HG02970 (cell line): Measurements from ENCODE around the gene LDB2.

Source experiments
- ATAC-seq: cut with Tn5 transposase; IDR thresholded peaks from one replicate; pipeline ENCODE4 v1.9.1; 2021; ENCODE audit warnings: mild to moderate bottlenecking, moderate library complexity, moderate number of reproducible peaks; ENCODE audit not compliant: unreplicated experiment, low FRiP score

Gene LDB2

DNA sequence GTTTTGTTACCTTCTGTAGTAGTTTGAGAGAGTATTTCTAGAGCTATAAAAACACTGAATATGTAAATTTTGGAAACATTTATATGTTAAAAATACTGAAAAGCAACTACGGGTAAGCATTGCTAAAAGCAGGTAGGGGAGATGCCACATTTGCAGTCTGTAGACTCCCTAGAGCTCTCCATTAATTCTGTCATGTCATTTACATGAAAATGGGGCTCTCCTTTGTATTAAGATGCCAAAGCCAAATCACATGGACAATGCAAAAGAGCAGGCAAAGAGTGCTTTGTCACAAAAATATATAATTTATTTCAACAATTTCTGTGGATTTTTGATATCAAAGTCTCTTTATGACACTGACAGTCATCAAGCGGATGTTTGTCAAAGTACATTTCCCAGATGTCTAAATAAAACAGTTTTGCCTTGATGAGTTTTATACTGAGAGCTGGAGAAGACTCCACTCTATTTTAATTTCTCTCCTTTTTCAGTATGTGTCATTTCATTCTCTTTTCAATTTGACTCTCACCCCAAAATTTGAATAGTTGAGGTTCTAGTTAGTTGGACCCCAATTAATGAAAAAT, 51.8 kb downstream of the LDB2 start:
- no peak for ATAC-seq

DNA sequence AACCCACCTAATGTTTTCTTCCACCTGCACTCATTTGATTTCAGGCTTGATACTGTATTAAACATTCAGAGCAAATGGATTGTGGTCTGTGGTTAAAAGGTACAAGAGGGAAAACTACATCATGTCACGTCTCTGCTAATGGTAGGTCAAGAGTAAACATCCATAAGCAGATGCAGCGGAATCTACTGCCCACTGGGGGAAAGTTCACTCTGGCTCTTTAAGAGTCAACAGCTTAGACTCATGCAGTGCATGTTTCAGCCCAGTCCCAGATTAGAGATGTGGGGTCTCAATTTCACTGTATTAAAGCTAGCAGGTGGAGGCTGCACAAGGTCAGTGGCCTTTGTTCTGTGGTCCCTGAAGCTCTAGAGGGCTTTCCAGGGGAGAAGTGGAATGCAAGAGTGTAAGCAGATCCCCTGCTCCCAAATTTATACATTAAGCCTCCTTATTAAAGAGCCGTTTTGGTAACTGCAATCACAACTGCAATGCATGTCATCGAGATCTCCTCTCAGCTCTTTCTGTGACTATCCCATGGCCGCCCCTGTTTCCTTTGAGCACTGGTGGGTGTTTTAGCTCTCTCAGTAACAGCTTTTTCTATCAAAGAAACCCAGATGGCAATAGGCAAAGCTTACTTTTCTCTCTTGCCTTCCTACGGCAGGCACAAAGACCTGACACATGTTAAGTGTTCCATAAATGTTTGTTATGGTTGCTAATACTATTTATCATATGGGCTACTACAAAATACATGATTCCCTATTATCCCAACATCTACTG, 53.4 kb downstream of the LDB2 start:
- no peak for ATAC-seq

DNA sequence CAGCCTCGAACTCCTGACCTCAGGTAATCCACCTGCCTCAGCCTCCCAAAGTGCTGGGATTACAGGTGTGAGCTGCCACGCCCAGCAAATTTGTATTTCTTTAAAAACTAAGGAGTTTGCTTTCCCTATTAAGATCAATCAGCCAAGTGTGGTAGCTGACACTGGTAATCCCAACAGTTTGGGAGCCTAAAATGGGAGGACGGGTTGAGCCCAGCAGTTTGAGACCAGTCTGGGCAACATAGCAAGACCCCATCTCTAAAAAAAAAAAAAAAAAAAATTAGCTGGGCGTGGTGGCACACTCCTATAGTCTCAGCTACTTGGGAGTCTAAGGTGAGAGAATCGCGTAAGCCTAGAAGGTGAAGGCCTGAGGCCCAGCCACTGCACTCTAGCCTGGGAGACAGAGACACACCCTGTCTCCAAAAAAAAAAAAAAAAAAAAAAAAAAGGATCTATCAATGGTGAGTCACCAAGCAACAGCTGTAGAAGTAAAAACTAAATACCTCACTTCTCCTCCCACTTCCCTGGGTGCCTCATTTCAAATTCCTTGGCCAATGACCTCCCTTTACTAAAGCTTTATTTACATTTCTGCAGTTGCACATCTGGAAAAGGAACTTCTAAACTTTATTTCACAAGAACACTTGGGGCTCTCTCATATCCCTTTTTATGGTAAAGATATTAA, 54.5 kb downstream of the LDB2 start:
- ATAC-seq = no peak

DNA sequence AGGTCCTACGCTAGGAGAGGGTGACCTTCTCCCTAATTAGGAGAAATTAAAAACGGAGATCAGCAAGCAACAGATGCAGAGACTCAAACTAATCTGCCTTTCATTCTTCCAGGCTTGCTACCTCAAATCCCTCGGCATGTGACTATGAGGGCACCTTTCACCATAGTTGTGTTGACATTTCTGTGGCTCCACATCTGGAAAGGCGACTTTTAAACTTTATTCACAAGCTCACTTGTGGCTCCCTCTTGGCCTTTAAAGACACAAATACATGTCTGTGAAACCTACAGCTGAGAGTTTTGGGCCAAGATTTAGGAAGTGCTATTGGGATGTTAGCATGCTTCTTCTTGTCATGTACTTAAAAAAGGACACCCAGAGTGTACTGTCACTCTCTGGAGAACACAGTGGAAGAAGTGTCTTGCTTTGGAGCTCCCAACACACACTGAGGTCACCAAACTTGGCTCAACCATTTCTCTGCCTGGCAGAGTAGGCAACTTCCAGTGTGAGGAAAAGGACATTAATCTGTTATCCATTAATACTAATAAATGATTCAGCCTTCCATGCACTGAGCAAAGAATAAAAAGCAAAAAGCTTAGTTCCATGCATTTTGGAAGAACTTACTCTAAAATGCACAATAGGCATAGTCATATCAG, 60.1 kb downstream of the LDB2 start:
- no peak for ATAC-seq

DNA sequence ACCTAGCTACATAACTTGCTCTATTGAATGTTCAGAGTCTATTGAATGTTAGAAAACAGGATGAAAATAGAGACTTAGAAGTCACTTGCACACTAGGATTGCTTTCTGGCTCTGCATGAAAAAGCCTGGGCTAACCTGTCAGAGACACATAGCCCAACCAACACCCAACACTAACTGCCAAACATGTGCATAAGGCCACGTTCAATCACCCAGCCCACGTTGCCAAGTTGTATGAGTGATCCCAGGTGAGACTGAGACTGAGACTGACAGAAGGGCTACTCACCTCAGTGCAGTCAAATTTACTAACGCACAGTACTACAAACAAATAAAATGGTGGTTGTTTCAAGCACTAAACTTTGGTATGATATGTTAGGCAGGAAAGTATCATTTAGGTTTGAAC, 61.0 kb downstream of the LDB2 start:
- no peak for ATAC-seq

DNA sequence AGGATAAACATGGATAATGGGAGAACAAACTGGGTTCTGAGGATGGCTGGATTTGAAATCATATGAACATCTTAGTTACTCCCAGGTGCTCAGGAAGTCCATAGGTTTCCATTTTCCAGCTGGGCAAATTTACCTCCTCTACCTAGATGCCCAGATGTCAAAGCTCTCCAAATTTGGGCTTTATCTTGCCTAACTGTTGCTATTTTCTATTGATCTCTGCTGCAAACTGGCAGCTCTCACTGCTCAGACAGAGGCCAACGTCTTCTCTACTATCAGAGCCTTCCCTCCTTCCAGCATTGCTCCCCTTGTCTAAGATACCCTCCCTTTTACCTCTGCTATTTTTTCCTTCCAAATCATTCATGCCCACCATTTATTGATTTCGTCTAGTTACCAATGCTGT, 62.1 kb downstream of the LDB2 start:
- no peak for ATAC-seq

DNA sequence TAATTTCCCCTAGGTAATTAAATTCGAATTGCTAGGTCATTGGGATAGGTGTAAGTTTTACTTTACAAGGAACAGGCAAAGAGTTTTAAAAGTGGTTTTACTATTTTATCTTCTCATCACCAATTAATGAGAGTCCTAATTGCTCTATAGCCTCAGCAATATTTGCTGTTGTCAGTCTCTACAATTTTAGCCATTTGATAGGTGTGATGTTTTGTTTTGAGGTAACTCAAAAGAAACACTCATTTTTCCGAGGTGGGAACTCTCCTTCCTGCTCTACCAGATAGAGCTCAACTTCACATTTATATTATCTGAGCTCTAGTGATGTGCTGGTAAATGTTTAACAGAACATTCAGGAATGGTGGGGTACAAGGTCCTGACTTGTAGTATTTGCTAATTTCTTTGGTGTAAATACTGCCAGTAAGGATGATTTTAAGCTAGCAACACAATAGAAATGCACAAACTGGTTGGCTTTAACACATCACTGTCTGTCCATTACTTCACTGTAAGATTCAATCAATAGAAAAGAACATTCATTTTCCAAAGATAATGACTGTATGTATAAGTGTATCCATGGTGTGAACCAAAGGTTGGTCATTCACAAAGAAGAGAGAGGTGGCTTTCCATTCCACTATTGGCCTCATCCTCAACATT, 62.7 kb downstream of the LDB2 start:
- ATAC-seq = no peak

DNA sequence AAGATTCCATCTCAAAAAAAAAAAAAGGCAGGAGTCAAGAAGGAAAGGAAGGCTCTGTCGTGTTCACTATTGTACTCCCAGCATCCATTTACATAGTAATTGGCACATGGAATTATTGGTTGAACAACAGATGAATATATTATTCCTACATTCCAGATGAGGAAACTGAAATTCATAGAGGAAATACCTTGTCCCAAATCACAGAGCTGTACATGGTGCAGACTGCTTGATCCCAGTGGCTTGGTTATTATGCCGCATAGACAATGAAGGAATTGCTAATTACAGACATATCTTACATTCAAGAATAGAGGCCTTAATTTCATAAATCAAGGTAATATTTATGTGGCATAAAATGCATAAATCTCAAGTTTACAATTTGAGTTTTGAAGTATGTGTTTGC, 63.6 kb downstream of the LDB2 start:
- no peak for ATAC-seq

DNA sequence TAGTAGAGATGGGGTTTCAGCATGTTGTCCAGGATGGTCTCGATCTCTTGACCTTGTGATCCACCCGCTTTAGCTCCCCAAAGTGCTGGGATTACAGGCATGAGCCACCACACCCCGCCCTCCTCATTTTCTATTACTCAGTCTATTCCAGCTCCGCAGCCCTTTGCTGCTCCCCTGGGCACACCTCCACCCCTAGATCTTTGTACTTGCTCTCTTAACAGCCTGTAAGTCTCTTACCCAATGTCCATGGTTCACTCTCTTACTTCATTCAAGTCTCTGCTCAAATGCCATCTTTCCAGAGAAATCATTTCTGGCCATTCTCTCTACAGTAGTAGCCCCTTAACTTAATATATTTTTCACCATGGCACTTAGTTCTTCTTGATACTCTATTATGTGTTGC, 64.7 kb downstream of the LDB2 start:
- no peak for ATAC-seq

DNA sequence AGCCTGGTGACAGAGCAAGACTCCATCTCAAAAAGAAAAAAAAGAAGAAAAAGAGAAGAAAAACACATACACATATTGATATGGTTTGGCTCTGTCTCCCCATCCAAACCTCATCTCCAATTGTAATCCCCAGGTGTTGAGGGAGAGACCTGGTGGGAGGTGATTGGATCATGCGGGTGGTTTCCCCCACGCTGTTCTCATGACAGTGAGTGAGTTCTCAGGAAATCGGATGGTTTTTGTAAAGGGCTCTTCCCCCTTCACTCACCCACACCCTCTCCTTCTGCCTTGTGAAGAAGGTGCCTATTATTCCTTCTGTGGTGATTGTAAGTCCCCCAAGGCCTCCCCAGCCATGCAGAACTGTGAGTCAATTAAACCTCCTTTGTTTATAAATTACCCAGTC, 68.4 kb downstream of the LDB2 start:
- ATAC-seq = no peak

DNA sequence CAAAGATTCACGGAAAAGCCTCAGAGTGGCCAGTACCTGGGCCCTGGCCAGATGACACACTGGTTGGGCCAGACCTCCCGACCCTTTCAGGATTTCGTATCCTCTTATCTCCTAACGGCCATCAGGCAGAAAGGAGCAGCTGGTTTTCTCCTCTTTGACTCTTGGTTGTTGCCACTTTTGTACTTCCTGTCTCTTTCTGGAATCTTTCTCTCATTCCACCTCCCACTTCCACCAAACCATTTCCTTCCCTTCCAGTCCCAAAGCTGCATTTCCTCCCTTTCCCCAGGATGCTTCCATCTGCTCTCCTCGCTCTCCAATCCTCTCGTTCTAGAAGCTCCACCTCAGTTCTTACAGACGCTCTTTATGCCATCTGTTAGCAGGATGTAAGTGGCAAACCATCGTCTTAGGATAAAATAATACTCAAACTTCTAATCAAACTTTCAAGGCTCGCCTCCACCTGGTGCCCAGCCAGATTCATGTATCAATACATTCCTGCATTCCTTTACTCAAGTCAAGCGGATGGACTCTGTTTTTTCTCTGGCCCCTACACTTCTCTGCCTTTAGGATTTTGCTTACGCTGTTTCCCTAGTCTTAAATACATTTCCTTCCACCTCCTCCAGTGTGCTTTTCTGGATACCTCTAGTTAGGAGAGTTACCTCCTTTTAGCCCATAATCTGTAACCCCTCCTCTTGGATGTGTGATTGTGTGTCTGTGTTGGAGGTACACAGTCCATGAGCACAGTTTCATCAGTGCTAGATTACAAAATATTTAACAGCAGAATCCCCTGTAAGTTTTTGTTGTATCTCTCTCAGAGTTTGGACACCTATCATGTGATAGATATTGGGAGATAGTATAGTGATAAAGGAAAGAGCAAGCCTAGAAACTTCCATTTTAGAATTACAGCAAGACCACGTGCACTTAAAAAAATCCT, 70.4 kb downstream of the LDB2 start:
- ATAC-seq = no peak

DNA sequence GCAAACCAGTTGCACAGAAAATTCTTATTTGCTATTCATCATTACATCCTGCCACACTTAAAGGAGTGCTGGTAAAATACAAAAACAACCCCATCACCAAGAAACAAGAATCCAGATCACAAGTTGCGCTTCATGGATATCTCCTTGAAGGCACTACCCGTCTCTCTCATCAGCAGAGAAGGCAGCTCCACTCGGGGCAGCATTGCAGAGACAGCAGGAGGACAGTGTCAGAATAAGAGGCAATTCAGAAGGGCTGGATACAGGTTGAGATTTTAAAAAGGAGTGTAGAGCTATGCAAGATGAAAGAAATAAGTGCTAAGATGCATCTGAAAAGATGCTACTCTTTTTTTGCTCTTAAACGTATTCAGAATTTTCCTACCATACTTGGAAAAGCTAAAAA, 71.4 kb downstream of the LDB2 start:
- no peak for ATAC-seq

DNA sequence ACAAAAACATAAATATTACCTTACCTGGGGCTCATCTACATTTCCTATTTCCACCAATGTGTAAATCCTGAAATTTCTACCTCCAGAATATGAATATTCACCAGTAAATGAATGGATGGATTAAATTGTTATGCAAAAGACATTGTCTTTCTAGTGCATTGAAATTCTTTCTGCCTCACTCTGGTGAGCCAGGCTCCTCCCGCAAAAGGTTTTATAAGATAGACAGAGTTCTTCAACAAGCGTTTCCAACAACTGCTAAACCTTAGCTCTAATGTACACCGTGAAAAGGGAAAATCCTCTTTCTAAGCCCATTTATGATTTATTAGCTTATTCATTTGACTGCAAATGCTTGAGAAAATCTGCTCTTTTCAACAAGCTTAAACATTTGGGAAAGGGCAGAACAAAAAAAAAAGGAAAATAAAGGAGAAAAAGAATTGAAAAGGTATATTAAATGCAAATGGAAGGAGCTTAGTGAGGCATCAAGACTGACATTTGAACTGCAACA, 72.0 kb downstream of the LDB2 start:
- no peak for ATAC-seq

DNA sequence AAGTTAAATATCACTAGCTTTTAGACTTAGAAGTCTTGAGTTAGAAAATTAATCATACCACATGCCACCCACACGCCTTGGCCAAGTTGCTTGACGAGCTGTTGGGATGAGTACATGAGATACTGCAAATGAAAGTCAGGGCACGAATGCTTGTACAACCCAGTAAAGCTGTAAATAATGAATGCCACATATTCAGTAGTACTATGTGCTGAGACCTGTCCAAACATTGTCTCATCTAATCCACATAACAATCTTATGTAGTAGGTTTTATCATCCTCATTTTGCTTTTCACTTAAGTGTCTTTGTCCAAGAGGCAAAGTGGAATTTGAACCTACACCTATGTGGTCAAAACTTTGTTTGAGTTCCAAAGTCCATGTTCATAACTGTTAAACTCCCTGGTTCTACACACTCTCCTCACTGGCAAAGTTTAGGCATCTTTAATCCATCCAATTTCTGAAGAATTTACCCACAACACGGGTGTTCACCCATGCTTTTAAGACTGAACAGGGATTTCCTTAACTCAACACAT, 74.1 kb downstream of the LDB2 start:
- ATAC-seq = no peak

DNA sequence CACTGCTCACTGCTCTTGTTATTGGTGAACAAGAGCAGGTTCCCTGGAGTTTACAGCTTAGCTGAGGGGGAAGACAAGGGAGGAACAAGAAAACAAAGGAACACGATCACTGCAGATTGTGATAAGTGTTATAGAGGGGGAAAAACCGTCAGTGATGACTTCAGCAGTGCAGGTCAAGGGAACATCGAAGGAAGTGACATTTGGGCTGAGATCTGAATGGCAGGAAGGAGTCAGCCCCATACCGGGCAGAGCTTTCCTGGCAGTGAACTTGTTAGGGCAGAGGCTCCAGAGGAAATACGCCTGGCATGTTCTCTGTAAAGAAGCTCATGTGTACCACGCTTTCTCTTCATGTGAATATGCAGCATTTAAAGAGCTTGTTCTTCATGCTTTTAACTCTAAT, 78.1 kb downstream of the LDB2 start:
- no peak for ATAC-seq

DNA sequence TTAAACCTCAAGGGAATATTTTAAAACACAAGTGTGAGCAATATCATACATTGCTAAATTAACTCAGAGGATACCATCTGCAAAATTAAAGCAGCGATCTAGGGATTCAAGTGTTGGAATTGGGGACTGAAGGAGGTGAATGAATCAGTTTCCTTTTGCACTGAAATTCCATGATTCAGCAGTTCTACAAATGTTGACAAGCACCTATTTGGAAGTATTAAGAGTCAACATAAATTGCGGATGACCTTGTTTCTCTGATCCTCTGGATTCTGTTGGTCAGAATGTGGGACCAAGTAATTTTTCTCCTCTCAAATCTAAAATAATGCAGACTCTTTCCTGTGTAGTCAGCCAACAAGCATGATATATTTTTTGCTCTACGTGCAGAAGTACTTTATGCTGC, 78.8 kb downstream of the LDB2 start:
- ATAC-seq = no peak

DNA sequence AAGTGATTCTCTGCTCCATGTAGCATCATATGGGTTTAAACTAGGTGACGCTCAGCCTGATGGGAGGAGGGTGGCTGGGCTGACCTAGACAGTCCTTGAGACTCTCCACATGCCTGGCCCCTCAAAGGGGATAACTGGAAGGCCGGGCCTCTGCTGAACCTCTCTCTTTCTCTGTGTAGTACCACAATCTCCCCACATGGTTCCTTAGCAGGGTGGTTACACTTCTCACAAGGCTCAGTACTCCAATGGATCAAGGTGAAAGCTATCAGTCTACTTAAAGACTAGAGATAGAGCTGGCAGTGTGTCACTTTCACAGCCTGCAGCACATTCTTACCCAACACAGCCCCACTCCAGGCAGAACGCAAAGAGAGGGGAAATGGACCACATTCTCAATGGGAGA, 80.4 kb downstream of the LDB2 start:
- ATAC-seq = no peak

DNA sequence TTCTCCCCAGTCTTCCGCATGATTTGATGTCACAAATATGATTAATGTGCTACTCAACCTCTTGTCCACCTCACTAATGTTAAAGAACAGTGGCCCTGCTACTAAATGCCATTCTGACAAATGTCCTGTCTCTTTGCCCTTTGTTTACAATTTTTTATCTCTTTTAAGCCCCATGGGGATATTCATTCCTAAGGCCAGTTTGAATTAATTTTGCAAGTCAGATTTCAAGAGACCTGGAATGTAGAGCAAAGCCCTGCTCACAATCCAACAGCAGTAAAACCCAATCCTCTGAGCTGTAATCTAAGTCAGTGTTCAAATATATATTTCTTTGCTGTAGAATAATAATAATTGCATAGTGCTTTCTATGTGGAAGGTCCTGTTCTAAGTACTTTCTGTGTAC, 81.2 kb downstream of the LDB2 start:
- ATAC-seq = no peak

DNA sequence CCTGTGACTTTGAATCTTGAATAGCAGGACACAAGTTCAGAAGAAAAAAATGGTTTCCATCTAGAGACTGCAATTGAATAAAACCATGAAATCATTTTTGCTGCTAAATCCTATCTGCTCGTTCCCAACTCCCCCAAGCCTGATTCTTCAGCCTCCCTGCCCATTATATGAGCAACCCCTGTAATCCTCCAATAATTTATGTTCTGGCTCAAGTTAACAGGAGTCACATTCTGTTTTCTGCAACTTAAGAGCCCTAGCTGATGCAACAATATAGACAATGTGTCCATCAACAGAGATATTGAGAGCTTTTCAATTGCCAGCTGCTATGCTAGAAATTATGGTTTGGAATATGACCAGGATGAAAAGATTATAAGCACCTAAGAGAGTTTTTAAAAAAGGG, 84.1 kb downstream of the LDB2 start:
- no peak for ATAC-seq
